ENCODE results near the gene FLG.
A peak's percentile ranks its signal among the peaks of the same experiment; 100 is the strongest.

Gene FLG

GRCh38 chr1:152348447-152348846, 23.4 kb upstream of the FLG start:
- TF ChIP-seq, protein P1, sequence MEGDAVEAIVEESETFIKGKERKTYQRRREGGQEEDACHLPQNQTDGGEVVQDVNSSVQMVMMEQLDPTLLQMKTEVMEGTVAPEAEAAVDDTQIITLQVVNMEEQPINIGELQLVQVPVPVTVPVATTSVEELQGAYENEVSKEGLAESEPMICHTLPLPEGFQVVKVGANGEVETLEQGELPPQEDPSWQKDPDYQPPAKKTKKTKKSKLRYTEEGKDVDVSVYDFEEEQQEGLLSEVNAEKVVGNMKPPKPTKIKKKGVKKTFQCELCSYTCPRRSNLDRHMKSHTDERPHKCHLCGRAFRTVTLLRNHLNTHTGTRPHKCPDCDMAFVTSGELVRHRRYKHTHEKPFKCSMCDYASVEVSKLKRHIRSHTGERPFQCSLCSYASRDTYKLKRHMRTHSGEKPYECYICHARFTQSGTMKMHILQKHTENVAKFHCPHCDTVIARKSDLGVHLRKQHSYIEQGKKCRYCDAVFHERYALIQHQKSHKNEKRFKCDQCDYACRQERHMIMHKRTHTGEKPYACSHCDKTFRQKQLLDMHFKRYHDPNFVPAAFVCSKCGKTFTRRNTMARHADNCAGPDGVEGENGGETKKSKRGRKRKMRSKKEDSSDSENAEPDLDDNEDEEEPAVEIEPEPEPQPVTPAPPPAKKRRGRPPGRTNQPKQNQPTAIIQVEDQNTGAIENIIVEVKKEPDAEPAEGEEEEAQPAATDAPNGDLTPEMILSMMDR (IDR thresholded peaks at IDR 0.05; ENCODE audit: insufficient read depth, low read depth, low read length, missing control alignments) = peak; percentile 59
- no peak overlapping the region for H3K4me3 ChIP-seq (ENCODE audit: low read length)
- peak; percentile 31 for DNase-seq (ENCODE audit: low read depth)

DNA sequence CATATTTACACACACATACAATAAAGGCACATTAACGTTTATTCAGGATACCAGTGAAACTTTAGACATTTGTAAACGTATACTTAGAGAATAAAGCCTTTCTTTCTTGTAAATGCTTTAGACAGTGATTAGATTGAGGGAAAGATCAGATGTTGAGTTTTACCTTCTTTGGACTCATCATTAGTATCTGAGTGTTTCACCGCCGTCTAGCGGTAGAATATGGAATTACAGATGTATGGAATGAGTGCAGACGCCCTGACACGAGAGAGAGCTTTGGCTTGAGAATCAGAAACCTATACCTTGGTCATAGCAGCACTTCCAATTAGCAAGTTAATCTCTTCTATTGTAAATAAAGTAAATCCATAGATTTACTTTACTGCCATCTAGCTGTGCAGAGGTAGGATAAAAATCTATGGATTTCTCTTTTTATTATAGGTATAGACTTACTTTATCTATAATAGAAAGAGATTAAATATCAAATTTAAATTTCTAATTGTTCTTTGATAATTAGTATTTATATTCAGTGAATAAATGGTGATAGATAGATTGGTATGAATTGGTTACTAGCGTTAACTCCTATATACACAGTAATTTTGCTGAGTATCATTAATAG, 22.2 kb upstream of the FLG start:
- peak; percentile 79 for DNase-seq (ENCODE audit: low read depth)
- TF ChIP-seq, protein P1 (IDR thresholded peaks at IDR 0.05; ENCODE audit: insufficient read depth, low read depth, low read length, missing control alignments) = peak; percentile 91
- no peak overlapping the region for H3K4me3 ChIP-seq (ENCODE audit: low read length)

DNA sequence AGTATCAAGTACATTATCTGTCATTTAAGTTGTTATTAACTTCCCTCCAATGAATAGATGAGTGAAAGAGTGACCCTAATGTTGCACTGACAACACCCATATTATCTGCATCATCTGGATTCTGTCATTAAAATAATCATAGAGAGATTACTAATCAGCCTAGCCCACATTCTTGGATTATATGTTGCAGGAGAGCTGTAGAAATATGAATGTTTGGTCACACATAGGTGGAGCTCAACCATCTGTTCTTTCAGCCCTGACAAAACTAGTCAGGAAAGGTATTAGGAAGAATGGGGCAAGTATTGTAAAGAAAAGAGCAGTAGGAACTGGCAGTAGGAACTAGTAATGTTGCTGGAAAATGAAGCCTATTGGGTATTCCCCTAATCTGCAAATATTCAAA, 19.4 kb upstream of the FLG start:
- H3K4me3 ChIP-seq (ENCODE audit: low read length) = no peak overlapping the region
- TF ChIP-seq, protein P1 (IDR thresholded peaks at IDR 0.05; ENCODE audit: insufficient read depth, low read depth, low read length, missing control alignments) = no peak
- peak; percentile 55 for DNase-seq (ENCODE audit: low read depth)

DNA sequence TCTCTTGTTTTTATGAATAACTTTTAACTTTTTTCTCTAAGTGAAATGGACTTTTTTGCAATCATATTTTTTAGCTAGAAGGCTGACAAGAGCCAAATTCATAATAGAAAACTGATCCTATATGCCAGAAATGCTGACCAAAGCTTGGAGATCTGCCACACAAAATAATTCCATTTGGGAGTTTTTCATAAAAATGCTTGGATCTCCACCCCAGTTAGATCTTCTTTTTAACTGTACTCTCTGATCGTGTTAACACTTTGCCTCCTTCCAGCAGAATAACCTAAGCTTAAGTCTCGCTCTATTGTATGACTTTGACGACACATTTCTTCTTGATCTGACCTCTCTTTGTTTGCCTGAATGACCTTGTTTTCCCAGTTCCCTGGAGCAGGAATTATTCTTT, 18.0 kb upstream of the FLG start:
- H3K4me3 ChIP-seq (ENCODE audit: low read length) = no peak overlapping the region
- DNase-seq (ENCODE audit: low read depth) = no peak
- TF ChIP-seq, protein P1 (IDR thresholded peaks at IDR 0.05; ENCODE audit: insufficient read depth, low read depth, low read length, missing control alignments) = no peak

DNA sequence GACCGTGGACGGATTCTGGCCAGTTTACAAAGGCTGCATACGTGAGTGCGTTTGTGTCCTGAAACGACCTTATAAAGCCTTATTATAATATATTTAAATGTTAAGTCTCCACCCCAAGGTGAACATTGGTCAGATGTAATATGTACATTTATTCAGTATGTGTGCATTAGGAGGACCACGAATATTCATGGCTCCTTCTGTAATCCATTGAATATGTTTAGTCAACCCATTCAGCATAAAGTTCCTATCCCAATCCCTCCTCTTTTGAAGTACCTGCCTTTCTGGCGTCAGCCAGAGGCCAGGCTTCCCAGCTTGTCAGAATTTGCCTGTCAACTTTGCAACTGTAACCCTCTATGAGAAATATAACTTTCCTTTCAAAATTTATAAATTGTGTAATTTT, 10.4 kb upstream of the FLG start:
- no peak overlapping the region for H3K4me3 ChIP-seq (ENCODE audit: low read length)
- DNase-seq (ENCODE audit: low read depth) = no peak
- TF ChIP-seq, protein P1 (IDR thresholded peaks at IDR 0.05; ENCODE audit: insufficient read depth, low read depth, low read length, missing control alignments) = no peak

GRCh38 chr1:152328801-152329391, 3.9 kb upstream of the FLG start:
- no peak for DNase-seq (ENCODE audit: low read depth)
- TF ChIP-seq, protein P1 (IDR thresholded peaks at IDR 0.05; ENCODE audit: insufficient read depth, low read depth, low read length, missing control alignments) = no peak
- H3K4me3 ChIP-seq (ENCODE audit: low read length) = no peak overlapping the region

DNA sequence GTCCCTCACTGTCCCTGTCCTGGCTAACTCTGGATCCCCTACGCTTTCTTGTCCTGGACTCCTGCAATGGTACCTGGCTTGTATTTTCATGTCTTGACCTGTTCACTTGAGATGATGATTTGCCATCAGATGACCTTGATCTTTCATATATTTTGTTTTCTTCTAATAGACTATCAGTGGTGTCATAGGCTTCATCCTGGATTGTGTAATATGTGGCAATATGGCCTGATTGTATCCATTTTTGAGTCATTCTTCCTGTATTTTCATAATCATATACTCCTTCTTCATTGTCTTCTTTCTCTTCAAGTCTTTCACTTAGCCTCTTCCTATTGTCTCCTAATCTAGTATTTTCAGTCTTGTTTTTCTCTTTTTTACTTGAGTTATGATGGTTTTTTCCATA, 11.1 kb downstream of the FLG start:
- TF ChIP-seq, protein P1 (IDR thresholded peaks at IDR 0.05; ENCODE audit: insufficient read depth, low read depth, low read length, missing control alignments) = no peak
- H3K4me3 ChIP-seq (ENCODE audit: low read length) = no peak overlapping the region
- peak; percentile 39 for DNase-seq (ENCODE audit: low read depth)
